A549 treated with CORT108297 at 1 μM for 4 hours (cell line): Measurements from ENCODE around the gene ANKRD50. TPM values are rescaled to one million over a fixed set of nuclear protein-coding genes. Genes with fewer than 3 reads are reported as not detected.

ENCODE experiments used
- total RNA-seq: library from RNA; stranded (reverse); fragments of 200-300 nt; extraction: Qiagen RNA extraction; gene quantifications from 5 replicates; pipeline ENCODE4 v1.2.3, GENCODE V29; 2022

Gene ANKRD50, protein sequence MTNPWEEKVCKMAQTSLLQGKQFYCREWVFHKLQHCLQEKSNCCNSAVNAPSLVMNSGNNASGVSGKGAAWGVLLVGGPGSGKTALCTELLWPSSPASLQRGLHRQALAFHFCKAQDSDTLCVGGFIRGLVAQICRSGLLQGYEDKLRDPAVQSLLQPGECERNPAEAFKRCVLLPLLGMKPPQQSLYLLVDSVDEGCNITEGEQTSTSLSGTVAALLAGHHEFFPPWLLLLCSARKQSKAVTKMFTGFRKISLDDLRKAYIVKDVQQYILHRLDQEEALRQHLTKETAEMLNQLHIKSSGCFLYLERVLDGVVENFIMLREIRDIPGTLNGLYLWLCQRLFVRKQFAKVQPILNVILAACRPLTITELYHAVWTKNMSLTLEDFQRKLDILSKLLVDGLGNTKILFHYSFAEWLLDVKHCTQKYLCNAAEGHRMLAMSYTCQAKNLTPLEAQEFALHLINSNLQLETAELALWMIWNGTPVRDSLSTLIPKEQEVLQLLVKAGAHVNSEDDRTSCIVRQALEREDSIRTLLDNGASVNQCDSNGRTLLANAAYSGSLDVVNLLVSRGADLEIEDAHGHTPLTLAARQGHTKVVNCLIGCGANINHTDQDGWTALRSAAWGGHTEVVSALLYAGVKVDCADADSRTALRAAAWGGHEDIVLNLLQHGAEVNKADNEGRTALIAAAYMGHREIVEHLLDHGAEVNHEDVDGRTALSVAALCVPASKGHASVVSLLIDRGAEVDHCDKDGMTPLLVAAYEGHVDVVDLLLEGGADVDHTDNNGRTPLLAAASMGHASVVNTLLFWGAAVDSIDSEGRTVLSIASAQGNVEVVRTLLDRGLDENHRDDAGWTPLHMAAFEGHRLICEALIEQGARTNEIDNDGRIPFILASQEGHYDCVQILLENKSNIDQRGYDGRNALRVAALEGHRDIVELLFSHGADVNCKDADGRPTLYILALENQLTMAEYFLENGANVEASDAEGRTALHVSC (N-terminal part only)
- total RNA-seq = 3.8 to 5.6 TPM (median 5.2 TPM) in 5 replicates

GRCh38 chr4:124712372-124713184 is at the start of gene ANKRD50:
Gene ANKRD50, minus strand, starts transcription at chr4:124712732. Its CDS starts 2,221 bp downstream, at chr4:124710511.

